GM12801 (cell line): ENCODE results near the gene ACP7.

Experiments
- TF ChIP-seq, protein P1 (sequence below): IDR thresholded peaks from one replicate; pipeline ENCODE4 v1.5.1; 2011; ENCODE audit warnings: control low read depth; ENCODE audit not compliant: insufficient read length; ENCODE audit errors: extremely low read depth

ACP7 gene

DNA sequence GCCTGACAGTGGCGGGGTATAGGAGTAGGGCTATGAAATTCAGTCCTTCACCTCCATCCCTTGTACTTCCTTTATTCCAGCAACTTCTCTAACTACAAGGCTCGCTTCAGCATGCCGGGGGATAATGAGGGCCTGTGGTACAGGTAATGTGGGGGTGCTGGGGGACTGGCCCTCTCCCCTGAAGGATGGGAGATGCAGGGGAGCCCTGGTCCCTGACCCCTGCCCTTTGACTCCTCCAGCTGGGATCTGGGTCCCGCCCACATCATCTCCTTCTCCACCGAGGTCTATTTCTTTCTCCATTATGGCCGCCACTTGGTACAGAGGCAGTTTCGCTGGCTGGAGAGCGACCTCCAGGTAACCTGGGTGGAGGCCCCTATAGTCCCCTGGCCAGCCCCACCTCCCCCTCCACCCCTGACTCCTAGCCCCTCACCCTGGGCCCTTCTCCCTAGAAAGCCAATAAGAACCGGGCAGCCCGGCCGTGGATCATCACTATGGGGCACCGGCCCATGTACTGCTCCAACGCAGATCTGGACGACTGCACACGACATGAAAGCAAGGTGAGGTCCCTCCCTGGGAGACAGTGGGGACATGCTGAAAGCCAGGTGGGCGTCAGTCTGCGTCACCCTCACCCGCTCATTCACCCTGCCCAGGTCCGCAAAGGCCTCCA lies 16.5 kb downstream of the ACP7 start:
- TF ChIP-seq, protein P1, sequence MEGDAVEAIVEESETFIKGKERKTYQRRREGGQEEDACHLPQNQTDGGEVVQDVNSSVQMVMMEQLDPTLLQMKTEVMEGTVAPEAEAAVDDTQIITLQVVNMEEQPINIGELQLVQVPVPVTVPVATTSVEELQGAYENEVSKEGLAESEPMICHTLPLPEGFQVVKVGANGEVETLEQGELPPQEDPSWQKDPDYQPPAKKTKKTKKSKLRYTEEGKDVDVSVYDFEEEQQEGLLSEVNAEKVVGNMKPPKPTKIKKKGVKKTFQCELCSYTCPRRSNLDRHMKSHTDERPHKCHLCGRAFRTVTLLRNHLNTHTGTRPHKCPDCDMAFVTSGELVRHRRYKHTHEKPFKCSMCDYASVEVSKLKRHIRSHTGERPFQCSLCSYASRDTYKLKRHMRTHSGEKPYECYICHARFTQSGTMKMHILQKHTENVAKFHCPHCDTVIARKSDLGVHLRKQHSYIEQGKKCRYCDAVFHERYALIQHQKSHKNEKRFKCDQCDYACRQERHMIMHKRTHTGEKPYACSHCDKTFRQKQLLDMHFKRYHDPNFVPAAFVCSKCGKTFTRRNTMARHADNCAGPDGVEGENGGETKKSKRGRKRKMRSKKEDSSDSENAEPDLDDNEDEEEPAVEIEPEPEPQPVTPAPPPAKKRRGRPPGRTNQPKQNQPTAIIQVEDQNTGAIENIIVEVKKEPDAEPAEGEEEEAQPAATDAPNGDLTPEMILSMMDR: no peak

DNA sequence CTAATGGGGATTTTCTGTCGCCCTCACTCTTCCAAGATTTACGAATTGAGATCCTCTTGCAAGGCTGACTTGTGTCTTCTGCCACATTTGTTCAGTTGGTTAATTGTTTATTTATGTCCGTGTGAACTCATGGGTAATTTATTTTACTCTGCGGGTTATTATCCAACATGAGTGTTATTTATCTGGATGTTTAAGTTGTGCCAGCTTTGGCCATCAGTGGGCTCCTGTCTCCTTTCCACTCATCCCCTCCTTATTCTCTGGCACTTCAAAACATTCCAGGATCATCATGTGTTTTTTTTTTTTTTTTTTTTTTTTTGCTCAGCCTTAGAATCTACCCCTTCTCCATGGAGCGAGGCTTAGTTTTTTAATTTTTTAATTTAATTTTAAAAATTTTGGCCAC lies 19.0 kb downstream of the ACP7 start:
- TF ChIP-seq, protein P1: no peak

DNA sequence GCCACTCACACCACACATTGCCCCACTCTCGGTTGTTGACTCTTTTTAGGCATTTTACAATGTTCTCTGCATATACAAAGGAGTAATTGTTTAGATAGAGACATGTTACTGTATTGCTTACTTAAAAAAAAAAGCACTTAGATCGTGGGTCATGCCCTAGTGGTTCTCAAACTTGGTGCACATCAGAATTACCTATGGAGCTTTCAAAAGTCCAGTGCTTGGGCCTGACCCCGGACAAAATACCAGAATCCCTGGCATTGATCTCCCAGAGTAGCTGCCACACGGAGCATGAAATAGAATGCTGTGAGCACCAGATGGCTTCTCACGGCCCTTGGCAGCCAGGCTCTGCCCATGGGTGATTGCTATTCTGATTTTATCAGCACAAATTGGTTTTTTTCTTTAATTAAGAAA lies 20.0 kb downstream of the ACP7 start:
- TF ChIP-seq, protein P1: no peak

DNA sequence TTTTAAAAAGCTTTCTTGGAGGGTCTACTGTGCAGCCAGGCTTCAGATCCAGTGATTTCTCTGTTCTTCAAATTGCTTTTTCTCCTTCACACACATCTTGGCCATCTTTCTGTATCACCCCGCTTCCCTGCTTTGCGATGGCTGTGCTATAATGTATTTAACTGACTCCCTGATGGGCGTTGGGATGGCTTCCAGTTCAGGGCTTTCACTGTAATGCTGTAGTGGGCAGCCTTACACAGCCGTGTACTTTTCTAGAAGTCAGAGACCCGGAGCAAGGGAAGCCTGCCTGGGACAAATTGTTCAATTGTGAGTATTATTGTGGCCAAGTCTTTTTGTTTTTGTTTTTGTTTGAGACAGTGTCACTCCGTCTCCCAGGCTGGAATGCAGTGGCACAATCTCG lies 22.0 kb downstream of the ACP7 start:
- TF ChIP-seq, protein P1: no peak

DNA sequence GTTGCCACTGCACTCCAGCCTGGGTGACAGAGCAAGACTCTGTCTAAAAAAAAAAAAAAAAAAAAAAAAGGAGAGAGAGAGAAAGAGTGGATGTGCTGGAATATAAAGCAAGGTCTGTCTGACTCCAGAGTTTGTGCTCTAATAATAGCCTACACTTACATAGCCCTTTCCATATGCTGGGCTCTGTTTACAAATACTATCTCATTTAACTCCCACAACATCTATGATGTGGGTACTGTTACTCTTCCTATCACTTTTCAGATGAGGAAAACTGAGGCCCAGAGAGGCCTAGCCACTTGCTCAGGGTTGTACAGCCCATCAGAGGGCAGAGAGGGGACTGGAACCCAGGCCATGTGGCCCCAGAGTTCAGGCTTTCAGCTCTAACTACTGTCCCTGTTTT lies 25.5 kb downstream of the ACP7 start:
- TF ChIP-seq, protein P1: no peak

DNA sequence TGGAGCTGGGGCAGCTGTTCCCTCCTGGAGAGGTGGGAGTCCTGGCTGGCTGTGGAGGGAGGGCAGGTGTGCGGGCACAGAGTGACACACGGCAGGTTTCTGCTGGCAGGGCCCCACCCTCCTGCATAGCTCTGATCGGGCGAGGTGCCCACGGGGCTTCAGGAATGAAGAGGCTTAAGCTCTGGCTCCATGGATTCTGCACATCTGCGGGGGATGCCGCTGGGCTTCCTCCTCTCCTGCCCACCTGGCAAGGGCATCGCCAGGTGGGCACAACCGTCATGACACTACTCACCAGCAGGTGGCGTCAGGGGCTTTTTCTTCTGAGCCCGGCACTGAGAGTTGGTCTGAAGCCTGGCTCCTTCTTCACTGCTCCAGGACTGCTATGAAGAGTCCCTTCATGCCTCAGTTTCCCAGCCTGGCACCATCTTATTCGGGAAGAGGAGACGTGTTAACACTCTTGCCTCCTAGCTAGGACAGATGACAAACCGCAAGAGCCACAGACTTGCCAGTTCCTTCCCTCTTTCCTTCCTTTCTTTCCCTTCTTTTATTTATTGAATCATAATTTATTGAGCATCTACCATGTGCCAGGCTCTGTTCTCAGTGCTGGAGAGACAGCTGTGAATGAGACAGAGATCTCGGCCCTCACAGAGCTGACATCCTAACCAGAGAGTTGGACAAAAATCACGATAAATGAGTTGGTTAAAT lies 26.2 kb downstream of the ACP7 start:
- TF ChIP-seq, protein P1: no peak

DNA sequence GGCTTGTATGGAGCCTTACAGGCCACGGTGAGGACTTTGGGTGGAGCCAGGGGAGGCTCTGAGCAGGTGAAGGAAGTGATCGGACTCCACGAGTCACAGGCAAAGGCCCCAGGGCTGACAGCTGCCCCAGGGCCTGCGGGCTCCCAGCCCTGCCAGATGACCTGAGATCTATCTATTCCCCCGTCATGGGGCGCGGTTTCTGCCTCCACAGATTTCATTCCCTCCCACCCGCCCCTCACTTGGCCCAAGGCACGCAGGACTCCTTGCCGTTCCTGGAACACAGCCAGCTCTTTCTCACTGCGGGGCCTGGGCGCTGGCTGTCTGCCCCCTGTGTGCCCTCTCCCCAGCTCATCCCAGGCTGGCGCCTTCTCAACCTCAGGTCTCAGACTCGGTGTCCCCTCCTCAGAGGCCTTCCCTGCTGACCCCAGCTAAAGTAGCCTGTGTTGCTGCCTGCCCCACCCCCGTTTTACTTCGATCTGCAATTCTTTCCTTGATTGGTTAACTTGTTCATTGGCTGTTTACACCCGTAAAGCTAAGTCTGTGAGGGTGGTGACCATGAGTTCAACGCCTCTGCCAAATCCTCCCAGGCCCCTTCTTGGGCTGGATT lies 27.5 kb downstream of the ACP7 start:
- TF ChIP-seq, protein P1: no peak
